Lower leg skin (tissue), 3 donors: ENCODE measurements around the gene AMD1.

Experiments
- CTCF ChIP-seq, 3 donors: fragments of 450-650 bp; IDR thresholded peaks; one replicate each; pipeline ENCODE4 v1.5.1; 2016; ENCODE audit warnings: antibody characterized with exemption in 3 of 3, mild to moderate bottlenecking in 3 of 3, moderate library complexity in 2 of 3
- POLR2A ChIP-seq, 2 donors: fragments of 450-650 bp; IDR thresholded peaks; one replicate each; pipeline ENCODE4 v1.6.1; 2016 to 2017; ENCODE audit warnings: antibody characterized with exemption in 2 of 2, mild to moderate bottlenecking in 1 of 2, moderate library complexity in 1 of 2

GRCh38 chr6:110876806-110877564 lies 2.4 kb downstream of the AMD1 start:
- TF ChIP-seq POLR2A (IDR thresholded peaks at IDR 0.05) (no peak), CTCF (IDR thresholded peaks at IDR 0.05) (no peak)
